IMR-90 (cell line): ENCODE measurements around the gene AUTS2. TPM values are rescaled to one million over a fixed set of nuclear protein-coding genes. Genes with fewer than 3 reads are reported as not detected.

ENCODE experiments used
- ATAC-seq: fragments of 200-7000 bp; cut with Tn5 transposase; 2 replicates; pipeline ENCODE4 v1.9.1; 2020; ENCODE audit warnings: low read depth, mild to moderate bottlenecking, moderate library complexity
- BruUV-seq: library from RNA; stranded (reverse); fragments of 400-500 nt; replicated peaks from 2 replicates; lab custom pipeline; 2021; lab: Mats Ljungman, UMichigan
- CTCF ChIA-PET: fragments of 300-600 bp; formaldehyde crosslinking; extraction: SDS; loops from one replicate; lab custom pipeline; 2021; ENCODE audit warnings: antibody characterized with exemption; lab: Yijun Ruan, JAX
- POLR2A ChIA-PET: fragments of 300-600 bp; sonication (Branson Sonifier 250); formaldehyde crosslinking; loops from one replicate; lab custom pipeline; 2022; ENCODE audit warnings: antibody characterized with exemption; ENCODE audit not compliant: unreplicated experiment; lab: Charles Lee
- DNase-seq: peaks from one replicate; pipeline ENCODE4 v3.0.0; 2013
- H2AFZ ChIP-seq: replicated peaks from 2 replicates; pipeline ENCODE3; 2013; ENCODE audit warnings: low read length, mild to moderate bottlenecking; ENCODE audit not compliant: poor library complexity
- H2AK5ac ChIP-seq: 2 replicates; pipeline ENCODE4 v1.6.1; 2013; ENCODE audit warnings: low read depth, low read length, inconsistent platforms
- H2AK9ac ChIP-seq: replicated peaks from 2 replicates; pipeline ENCODE3; 2013; ENCODE audit warnings: mild to moderate bottlenecking, low read depth, low read length, moderate library complexity; ENCODE audit not compliant: poor library complexity
- H2BK120ac ChIP-seq: 2 replicates; pipeline ENCODE4 v1.6.1; 2013; ENCODE audit warnings: low read depth, low read length, inconsistent platforms
- H2BK15ac ChIP-seq: 3 replicates; pipeline ENCODE4 v1.6.1; 2013; ENCODE audit warnings: low read depth, low read length, inconsistent platforms
- H2BK20ac ChIP-seq: 2 replicates; pipeline ENCODE4 v1.6.1; 2013; ENCODE audit warnings: low read depth, mild to moderate bottlenecking, inconsistent platforms, low read length, moderate library complexity
- H2BK5ac ChIP-seq: 2 replicates; pipeline ENCODE4 v1.6.1; 2013; ENCODE audit warnings: mild to moderate bottlenecking, low read depth, low read length, inconsistent platforms; ENCODE audit not compliant: poor library complexity, severe bottlenecking
- H3K14ac ChIP-seq: replicated peaks from 2 replicates; pipeline ENCODE4 v1.6.1; 2013; ENCODE audit warnings: low read depth, low read length, inconsistent platforms
- H3K18ac ChIP-seq: 2 replicates; pipeline ENCODE4 v1.6.1; 2013; ENCODE audit warnings: low read depth, low read length, control low read depth
- H3K23ac ChIP-seq: 2 replicates; pipeline ENCODE4 v1.6.1; 2013; ENCODE audit warnings: low read depth, low read length, inconsistent platforms
- H3K27ac ChIP-seq: 2 replicates; pipeline ENCODE4 v1.5.1; 2013; ENCODE audit warnings: mild to moderate bottlenecking, control low read depth, low read length; ENCODE audit not compliant: insufficient read depth
- H3K27me3 ChIP-seq: 2 replicates; pipeline ENCODE4 v1.6.1; 2013; ENCODE audit warnings: low read length; ENCODE audit not compliant: control insufficient read depth, insufficient read depth
- H3K36me3 ChIP-seq: 2 replicates; pipeline ENCODE4 v1.6.1; 2013; ENCODE audit warnings: low read length, mixed read lengths; ENCODE audit not compliant: control insufficient read depth, insufficient read depth
- H3K4ac ChIP-seq: 2 replicates; pipeline ENCODE4 v1.6.1; 2013; ENCODE audit warnings: low read depth, low read length, inconsistent platforms
- H3K4me1 ChIP-seq: 2 replicates; pipeline ENCODE4 v1.6.1; 2013; ENCODE audit warnings: low read length, mixed read lengths; ENCODE audit not compliant: control insufficient read depth, insufficient read depth
- H3K4me2 ChIP-seq: 2 replicates; pipeline ENCODE4 v1.6.1; 2013; ENCODE audit warnings: low read depth, mild to moderate bottlenecking, control low read depth, low read length, moderate library complexity
- H3K4me3 ChIP-seq: 2 replicates; pipeline ENCODE4 v1.5.1; 2013; ENCODE audit warnings: low read depth, mild to moderate bottlenecking, control low read depth, low read length, moderate library complexity; ENCODE audit not compliant: insufficient read depth
- H3K56ac ChIP-seq: 2 replicates; pipeline ENCODE4 v1.6.1; 2013; ENCODE audit warnings: low read length, inconsistent platforms; ENCODE audit not compliant: insufficient read depth; ENCODE audit errors: extremely low read depth
- H3K79me1 ChIP-seq, 2 experiments: 2 replicates each; pipeline ENCODE4 v1.6.1; 2013; ENCODE audit warnings: low read length in 2 of 2, inconsistent platforms in 1 of 2, low read depth in 1 of 2
- H3K9ac ChIP-seq: 2 replicates; pipeline ENCODE4 v1.6.1; 2013; ENCODE audit warnings: low read depth, low read length, control low read depth
- H3K9me1 ChIP-seq: 2 replicates; pipeline ENCODE4 v1.6.1; 2013; ENCODE audit warnings: low read length, inconsistent platforms; ENCODE audit not compliant: insufficient read depth
- H3K9me3 ChIP-seq: 2 replicates; pipeline ENCODE4 v1.6.1; 2013; ENCODE audit warnings: low read length; ENCODE audit not compliant: control insufficient read depth, insufficient read depth
- H4K20me1 ChIP-seq: 2 replicates; pipeline ENCODE4 v1.6.1; 2013; ENCODE audit warnings: low read length, inconsistent platforms; ENCODE audit not compliant: insufficient read depth
- H4K5ac ChIP-seq: 2 replicates; pipeline ENCODE4 v1.6.1; 2013; ENCODE audit warnings: mild to moderate bottlenecking, low read depth, low read length, control low read depth
- H4K8ac ChIP-seq, 2 experiments: 2 replicates each; pipeline ENCODE4 v1.6.1; 2013; ENCODE audit warnings: low read depth in 2 of 2, low read length in 2 of 2, control low read depth in 1 of 2, inconsistent platforms in 1 of 2
- H4K91ac ChIP-seq: 2 replicates; pipeline ENCODE4 v1.6.1; 2013; ENCODE audit warnings: low read depth, low read length, inconsistent platforms; ENCODE audit not compliant: insufficient read depth
- FOS ChIP-seq: fragments of 150-350 bp; IDR thresholded peaks from 2 replicates; pipeline ENCODE4 v1.6.1; 2016; ENCODE audit warnings: low read depth, low read length
- MAFK ChIP-seq: IDR thresholded peaks from 2 replicates; pipeline ENCODE4 v1.6.1; 2012; ENCODE audit warnings: low read depth, low read length, improper control_type of control experiment
- MXI1 ChIP-seq: IDR thresholded peaks from 2 replicates; pipeline ENCODE4 v1.6.1; 2012; ENCODE audit warnings: low read depth, mild to moderate bottlenecking, low read length, moderate library complexity, borderline replicate concordance
- POLR2A ChIP-seq: IDR thresholded peaks from 2 replicates; pipeline ENCODE4 v1.6.1; 2012; ENCODE audit warnings: mild to moderate bottlenecking, low read depth, low read length
- RAD21 ChIP-seq: IDR thresholded peaks from 2 replicates; pipeline ENCODE4 v1.6.1; 2012; ENCODE audit warnings: low read length, improper control_type of control experiment
- SMC3 ChIP-seq: fragments of 150-350 bp; IDR thresholded peaks from 2 replicates; pipeline ENCODE4 v1.6.1; 2016; ENCODE audit warnings: low read depth, mild to moderate bottlenecking, antibody characterized with exemption, low read length, moderate library complexity
- WGBS, 2 experiments: methylation state at CpG; one replicate each; pipeline versions ENCODE4 v1.1.5 to v1.1.7; 2013; ENCODE audit warnings: missing lambda C conversion rate in 2 of 2; ENCODE audit not compliant: insufficient read length in 1 of 2; ENCODE audit errors: extremely low coverage in 2 of 2; 5-methylcytosine and 5-hydroxymethylcytosine counted together
- dilution Hi-C: fragments of 300-500 bp; cut with HindIII; formaldehyde crosslinking; loops from one replicate; pipeline ENCODE4 v1.14.3; 2018; ENCODE audit warnings: low sequenced_read_pairs; ENCODE audit not compliant: unreplicated experiment
- in situ Hi-C: fragments of 300-500 bp; cut with MboI; formaldehyde crosslinking; loops from 3 replicates; pipeline ENCODE4 v1.14.3; 2019; ENCODE audit warnings: low sequenced_read_pairs, inconsistent platforms, mixed read lengths
- intact Hi-C: fragments of 100-400 bp; cut with micrococcal nuclease; formaldehyde crosslinking; loops from 2 replicates; pipeline ENCODE4 v1.10.0; 2022
- polyA plus RNA-seq, 3 experiments: library from polyadenylated mRNA; depleted of rRNA; stranded (reverse); fragments of >200 nt; gene quantifications; 2 replicates each; pipeline ENCODE4 v1.2.3, GENCODE V29; 2012; ENCODE audit warnings: low replicate concordance in 1 of 3
- total RNA-seq: library from RNA; depleted of rRNA; stranded (reverse); fragments of >200 nt; gene quantifications from 2 replicates; pipeline ENCODE4 v1.2.3, GENCODE V29; 2012
- TF ChIP-seq, protein P1 (sequence below): fragments of 150-350 bp; IDR thresholded peaks from 2 replicates; pipeline ENCODE4 v1.6.1; 2016; ENCODE audit warnings: low read depth, mild to moderate bottlenecking, low read length, moderate library complexity, borderline replicate concordance

The AUTS2 gene
- total and polyA plus RNA-seq, 2 of the 4 experiments (the other 2 are of a cell fraction), result 0.90 to 3.0 TPM

GRCh38 chr7:69681181-69681580, 82.9 kb downstream of the AUTS2 start:
- no CpG with 5 or more reads among the region's 3 CpGs for WGBS, 2 experiments

More at GRCh38 chr7:69681181-69681580, 82.9 kb downstream of the AUTS2 start:
- H3K27me3 ChIP-seq, result no peaks in the 10 kb centered on the region
- no peaks in the 10 kb centered on the region for H3K9me1 ChIP-seq
- ChIA-PET CTCF (no interaction called here), POLR2A (no interaction called here)
- BruUV-seq, result no TSS peak
- DNase-seq (no peak), ATAC-seq (no peak)
- no peak overlapping the region for H3K23ac ChIP-seq
- in situ Hi-C loops, result no loop called here
- no peak overlapping the region for H2BK20ac ChIP-seq
- H3K14ac ChIP-seq, result no peak overlapping the region
- no peak overlapping the region for H4K8ac ChIP-seq
- H2AK5ac ChIP-seq, result no peak overlapping the region
- no peaks in the 10 kb centered on the region for H3K36me3 ChIP-seq
- H2BK120ac ChIP-seq, result no peak overlapping the region
- H3K4ac ChIP-seq, result no peak overlapping the region
- no peak overlapping the region for H4K5ac ChIP-seq
- dilution Hi-C loops, result no loop called here
- intact Hi-C loops, result no loop called here
- H4K20me1 ChIP-seq, result no peaks in the 10 kb centered on the region
- H2AK9ac ChIP-seq, result no peak overlapping the region
- H3K79me1 ChIP-seq, result no peaks in the 10 kb centered on the region
- H3K4me2 ChIP-seq, result no peak overlapping the region
- no peak overlapping the region for H3K56ac ChIP-seq
- H2BK5ac ChIP-seq, result no peak overlapping the region
- H3K18ac ChIP-seq, result no peak overlapping the region
- no peak overlapping the region for H2AFZ ChIP-seq
- no peak overlapping the region for H3K4me3 ChIP-seq
- H3K4me1 ChIP-seq, result no peaks in the 10 kb centered on the region
- no peak overlapping the region for H4K91ac ChIP-seq
- H3K27ac ChIP-seq, result no peak overlapping the region
- H2BK15ac ChIP-seq, result no peak overlapping the region
- no peak overlapping the region for H3K9ac ChIP-seq
- H3K9me3 ChIP-seq, result peaks cover 2% of the 10 kb centered on the region; the same call in 1 of the 2 replicates
- TF ChIP-seq MAFK, result no peak
- TF ChIP-seq MXI1, result no peak
- TF ChIP-seq RAD21, result no peak
- TF ChIP-seq, protein P1, sequence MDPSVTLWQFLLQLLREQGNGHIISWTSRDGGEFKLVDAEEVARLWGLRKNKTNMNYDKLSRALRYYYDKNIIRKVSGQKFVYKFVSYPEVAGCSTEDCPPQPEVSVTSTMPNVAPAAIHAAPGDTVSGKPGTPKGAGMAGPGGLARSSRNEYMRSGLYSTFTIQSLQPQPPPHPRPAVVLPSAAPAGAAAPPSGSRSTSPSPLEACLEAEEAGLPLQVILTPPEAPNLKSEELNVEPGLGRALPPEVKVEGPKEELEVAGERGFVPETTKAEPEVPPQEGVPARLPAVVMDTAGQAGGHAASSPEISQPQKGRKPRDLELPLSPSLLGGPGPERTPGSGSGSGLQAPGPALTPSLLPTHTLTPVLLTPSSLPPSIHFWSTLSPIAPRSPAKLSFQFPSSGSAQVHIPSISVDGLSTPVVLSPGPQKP, result no peak
- TF ChIP-seq SMC3, result no peak
- TF ChIP-seq FOS, result no peak
- TF ChIP-seq POLR2A, result no peak
